Measurements from ENCODE around the gene DYNLT5. TPM values are rescaled to one million over a fixed set of nuclear protein-coding genes. Genes with fewer than 3 reads are reported as not detected.

Gene DYNLT5
- total and polyA plus RNA-seq, 7 donors, result 0.21 to 3.9 (median 0.55) TPM

DNA sequence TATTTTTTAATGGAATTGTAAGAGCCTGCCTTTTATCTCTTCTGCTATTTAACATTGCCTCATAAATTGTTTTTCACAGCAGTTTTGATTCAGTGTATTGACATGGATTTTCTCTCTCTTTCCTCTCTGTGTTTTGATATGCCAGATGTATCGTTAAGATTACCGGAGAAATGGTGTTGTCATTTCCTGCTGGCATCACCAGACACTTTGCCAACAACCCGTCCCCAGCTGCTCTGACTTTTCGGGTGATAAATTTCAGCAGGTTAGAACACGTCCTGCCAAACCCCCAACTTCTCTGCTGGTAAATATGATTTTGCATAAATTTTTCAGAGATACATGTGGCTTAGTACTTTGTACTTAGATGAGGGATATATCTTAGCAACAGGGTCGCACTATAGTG is 23.1 kb upstream of the DYNLT5 start:
- Histone ChIP-seq H3K4me3 (no peak overlapping the region), H3K36me3 (ENCODE audit: insufficient read depth in 1 of 2, low read depth in 1 of 2) (no peaks in the 10 kb centered on the region), H3K9me3 (no peaks in the 10 kb centered on the region), H3K27me3 (ENCODE audit: insufficient read depth in 3 of 3, low read length in 2 of 3) (no peaks in the 10 kb centered on the region), H3K4me1 (no peaks in the 10 kb centered on the region), H3K27ac (no peak overlapping the region)
- TF ChIP-seq, protein P1, sequence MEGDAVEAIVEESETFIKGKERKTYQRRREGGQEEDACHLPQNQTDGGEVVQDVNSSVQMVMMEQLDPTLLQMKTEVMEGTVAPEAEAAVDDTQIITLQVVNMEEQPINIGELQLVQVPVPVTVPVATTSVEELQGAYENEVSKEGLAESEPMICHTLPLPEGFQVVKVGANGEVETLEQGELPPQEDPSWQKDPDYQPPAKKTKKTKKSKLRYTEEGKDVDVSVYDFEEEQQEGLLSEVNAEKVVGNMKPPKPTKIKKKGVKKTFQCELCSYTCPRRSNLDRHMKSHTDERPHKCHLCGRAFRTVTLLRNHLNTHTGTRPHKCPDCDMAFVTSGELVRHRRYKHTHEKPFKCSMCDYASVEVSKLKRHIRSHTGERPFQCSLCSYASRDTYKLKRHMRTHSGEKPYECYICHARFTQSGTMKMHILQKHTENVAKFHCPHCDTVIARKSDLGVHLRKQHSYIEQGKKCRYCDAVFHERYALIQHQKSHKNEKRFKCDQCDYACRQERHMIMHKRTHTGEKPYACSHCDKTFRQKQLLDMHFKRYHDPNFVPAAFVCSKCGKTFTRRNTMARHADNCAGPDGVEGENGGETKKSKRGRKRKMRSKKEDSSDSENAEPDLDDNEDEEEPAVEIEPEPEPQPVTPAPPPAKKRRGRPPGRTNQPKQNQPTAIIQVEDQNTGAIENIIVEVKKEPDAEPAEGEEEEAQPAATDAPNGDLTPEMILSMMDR (IDR thresholded peaks at IDR 0.05), result no peak
- no peak for DNase-seq
- intact Hi-C loops (cut with DNase I), result loop anchor here in 1 of 2 donors (10.0 kb wide), 1 partner anchor 484 kb away; no protein-coding TSS in a partner anchor
- WGBS, 3 donors, result 18 to 28% (median 27%) methylated on average over 6 of the region's 6 CpGs
- ATAC-seq, result no peak

DNA sequence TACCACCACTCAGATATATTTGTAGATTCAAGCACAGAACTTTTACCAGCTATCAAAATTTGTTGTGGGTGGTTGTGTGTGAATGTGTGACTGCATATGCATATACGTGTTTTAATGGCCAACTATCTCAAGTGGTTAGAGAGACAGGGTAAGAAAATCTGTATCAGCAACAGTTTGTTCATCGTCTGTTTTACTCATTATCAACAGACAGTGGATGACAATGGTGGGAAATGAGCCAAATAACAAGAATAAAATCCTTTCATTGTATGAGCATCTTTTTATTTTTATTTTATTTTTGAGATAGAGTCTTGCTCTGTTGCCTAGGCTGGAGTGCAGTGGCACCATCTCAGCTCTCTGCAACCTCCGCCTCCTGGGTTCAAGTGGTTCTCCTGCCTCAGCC is 22.7 kb upstream of the DYNLT5 start:
- no peaks in the 10 kb centered on the region for H3K4me1 ChIP-seq
- ATAC-seq (no peak), DNase-seq (no peak)
- H3K9me3 ChIP-seq, result no peaks in the 10 kb centered on the region
- TF ChIP-seq, protein P1 (IDR thresholded peaks at IDR 0.05), result no peak
- 56 to 63% (median 58%) methylated on average over 3 of the region's 3 CpGs for WGBS, 3 donors
- H3K36me3 ChIP-seq (ENCODE audit: insufficient read depth in 1 of 2, low read depth in 1 of 2), result no peaks in the 10 kb centered on the region
- intact Hi-C loops (cut with DNase I), result loop anchor here in 1 of 2 donors (10.0 kb wide), 1 partner anchor 485 kb away; no protein-coding TSS in a partner anchor
- no peak overlapping the region for H3K27ac ChIP-seq
- no peak overlapping the region for H3K4me3 ChIP-seq
- H3K27me3 ChIP-seq (ENCODE audit: insufficient read depth in 3 of 3, low read length in 2 of 3), result no peaks in the 10 kb centered on the region

DNA sequence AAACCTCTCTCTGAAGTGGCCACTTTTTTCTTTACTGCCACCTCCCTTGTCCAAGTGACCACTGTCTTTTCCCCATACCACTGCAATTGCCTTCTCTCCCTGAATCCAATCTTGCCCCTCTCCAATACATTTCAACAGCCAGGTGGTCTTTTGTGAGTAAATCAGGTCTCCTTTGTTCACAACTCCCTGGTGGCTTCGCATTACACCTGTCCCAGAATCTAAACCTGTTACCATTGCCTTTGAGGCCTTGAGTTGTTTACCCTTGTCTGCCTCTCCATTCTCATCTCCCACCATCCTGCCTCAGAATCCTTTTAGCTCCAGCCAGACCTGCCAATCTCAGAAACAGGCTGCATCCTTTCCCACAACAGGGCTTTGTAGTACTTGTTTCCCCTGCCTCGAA is 21.8 kb upstream of the DYNLT5 start:
- intact Hi-C loops (cut with DNase I), result no loop called here
- Histone ChIP-seq H3K4me3 (no peak overlapping the region), H3K4me1 (no peaks in the 10 kb centered on the region), H3K9me3 (no peaks in the 10 kb centered on the region), H3K27ac (no peak overlapping the region), H3K27me3 (ENCODE audit: insufficient read depth in 3 of 3, low read length in 2 of 3) (no peaks in the 10 kb centered on the region), H3K36me3 (ENCODE audit: insufficient read depth in 1 of 2, low read depth in 1 of 2) (no peaks in the 10 kb centered on the region)
- WGBS, 3 donors, result 81 to 84% (median 82%) methylated on average over 2 of the region's 2 CpGs
- ATAC-seq, result no peak
- TF ChIP-seq, protein P1 (IDR thresholded peaks at IDR 0.05), result no peak
- no peak for DNase-seq

DNA sequence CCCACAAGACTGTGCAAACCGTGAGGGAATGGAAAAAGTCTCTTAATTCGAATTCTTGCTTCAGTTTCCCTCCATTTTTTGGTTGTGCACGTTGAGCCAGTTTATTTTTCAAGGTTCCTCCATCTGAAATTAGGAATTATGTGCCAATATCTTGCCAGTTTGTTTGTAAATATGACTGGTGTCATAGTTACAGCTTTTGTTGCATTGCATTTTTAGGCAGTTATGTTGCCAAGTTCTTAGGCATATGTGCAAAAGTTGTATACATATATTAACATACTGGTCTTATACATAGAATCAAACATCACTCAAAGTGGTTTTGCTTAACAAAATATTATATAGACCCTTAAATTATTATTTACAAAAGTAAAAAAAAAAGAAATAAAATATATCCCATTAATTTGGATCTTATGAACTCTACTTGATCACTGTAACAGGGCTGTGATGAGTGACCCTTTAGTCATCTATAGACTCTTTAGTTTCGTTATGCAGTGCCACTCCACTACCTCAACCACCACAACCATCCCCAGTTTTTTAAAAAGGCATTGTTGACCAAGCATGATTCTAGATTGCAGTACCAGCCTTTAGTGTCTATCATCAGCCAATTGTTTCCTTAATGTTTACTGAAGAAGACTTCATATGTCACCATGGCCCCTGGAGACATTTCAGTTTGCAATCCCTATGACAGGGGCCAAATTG is 20.9 kb upstream of the DYNLT5 start:
- intact Hi-C loops (cut with DNase I), result no loop called here
- TF ChIP-seq, protein P1 (IDR thresholded peaks at IDR 0.05), result no peak
- Histone ChIP-seq H3K9me3 (no peaks in the 10 kb centered on the region), H3K4me1 (no peaks in the 10 kb centered on the region), H3K36me3 (ENCODE audit: insufficient read depth in 1 of 2, low read depth in 1 of 2) (no peaks in the 10 kb centered on the region), H3K4me3 (no peak overlapping the region), H3K27ac (no peak overlapping the region), H3K27me3 (ENCODE audit: insufficient read depth in 3 of 3, low read length in 2 of 3) (no peaks in the 10 kb centered on the region)
- 70 to 74% (median 72%) methylated on average over 4 of the region's 4 CpGs for WGBS, 3 donors
- DNase-seq, result no peak
- no peak for ATAC-seq

Data from psoas muscle (tissue), 8 donors.